ENCODE data around the gene DAB2.

GRCh38 chr5:39447059-39447458 is 22.3 kb upstream of the DAB2 start:
- TF ChIP-seq, protein P1, sequence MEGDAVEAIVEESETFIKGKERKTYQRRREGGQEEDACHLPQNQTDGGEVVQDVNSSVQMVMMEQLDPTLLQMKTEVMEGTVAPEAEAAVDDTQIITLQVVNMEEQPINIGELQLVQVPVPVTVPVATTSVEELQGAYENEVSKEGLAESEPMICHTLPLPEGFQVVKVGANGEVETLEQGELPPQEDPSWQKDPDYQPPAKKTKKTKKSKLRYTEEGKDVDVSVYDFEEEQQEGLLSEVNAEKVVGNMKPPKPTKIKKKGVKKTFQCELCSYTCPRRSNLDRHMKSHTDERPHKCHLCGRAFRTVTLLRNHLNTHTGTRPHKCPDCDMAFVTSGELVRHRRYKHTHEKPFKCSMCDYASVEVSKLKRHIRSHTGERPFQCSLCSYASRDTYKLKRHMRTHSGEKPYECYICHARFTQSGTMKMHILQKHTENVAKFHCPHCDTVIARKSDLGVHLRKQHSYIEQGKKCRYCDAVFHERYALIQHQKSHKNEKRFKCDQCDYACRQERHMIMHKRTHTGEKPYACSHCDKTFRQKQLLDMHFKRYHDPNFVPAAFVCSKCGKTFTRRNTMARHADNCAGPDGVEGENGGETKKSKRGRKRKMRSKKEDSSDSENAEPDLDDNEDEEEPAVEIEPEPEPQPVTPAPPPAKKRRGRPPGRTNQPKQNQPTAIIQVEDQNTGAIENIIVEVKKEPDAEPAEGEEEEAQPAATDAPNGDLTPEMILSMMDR (IDR thresholded peaks at IDR 0.05 in 2 of 3, conservative IDR thresholded peaks at IDR 0.05 in 1 of 3; ENCODE audit: borderline replicate concordance in 1 of 3, insufficient read depth in 1 of 3, low read depth in 2 of 3, low read length in 2 of 3), result no peak
- TF ChIP-seq, protein P2, sequence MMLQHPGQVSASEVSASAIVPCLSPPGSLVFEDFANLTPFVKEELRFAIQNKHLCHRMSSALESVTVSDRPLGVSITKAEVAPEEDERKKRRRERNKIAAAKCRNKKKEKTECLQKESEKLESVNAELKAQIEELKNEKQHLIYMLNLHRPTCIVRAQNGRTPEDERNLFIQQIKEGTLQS (IDR thresholded peaks at IDR 0.05), result no peak
- TF ChIP-seq RAD21 (IDR thresholded peaks at IDR 0.05; ENCODE audit: low read depth) (no peak), POLR2AphosphoS5 (IDR thresholded peaks at IDR 0.05; ENCODE audit: low read depth, low read length) (no peak), TCF7L2 (IDR thresholded peaks at IDR 0.05; ENCODE audit: borderline replicate concordance, extremely low read depth, insufficient read depth, insufficient read length) (no peak), SIN3A (IDR thresholded peaks at IDR 0.05; ENCODE audit: low read depth) (no peak), EZH2phosphoT487 (IDR thresholded peaks at IDR 0.05; ENCODE audit: borderline replicate concordance) (no peak), SP1 (IDR thresholded peaks at IDR 0.05; ENCODE audit: low read depth) (no peak), REST (IDR thresholded peaks at IDR 0.05; ENCODE audit: low read depth) (no peak), MAX (IDR thresholded peaks at IDR 0.05) (no peak), POLR2A (IDR thresholded peaks at IDR 0.05; ENCODE audit: borderline replicate concordance, extremely low read depth, insufficient read depth, insufficient read length) (no peak), ZNF274 (IDR thresholded peaks at IDR 0.05; ENCODE audit: low read depth, low read length) (no peak), EZH2 (IDR thresholded peaks at IDR 0.05) (no peak), CEBPB (IDR thresholded peaks at IDR 0.05; ENCODE audit: low read depth) (no peak)

Data from HCT116 (cell line).